Coronary artery (tissue), 2 donors: Measurements from ENCODE around the gene AKAP7.

Experiments used
- DNase-seq: peaks from one replicate; pipeline ENCODE4 v3.0.0-alpha.2; 2017; ENCODE audit warnings: low spot score
- H3K27ac ChIP-seq, 2 donors: fragments of 200-600 bp; sonication (generic); one replicate each; pipeline ENCODE4 v1.5.1; 2016 to 2019
- H3K4me3 ChIP-seq: fragments of 200-600 bp; sonication (generic); 2 replicates; pipeline ENCODE4 v1.5.1; 2016; ENCODE audit warnings: mild to moderate bottlenecking, moderate library complexity
- TF ChIP-seq, protein P1 (sequence below): fragments of 200-600 bp; sonication (generic); IDR thresholded peaks from one replicate; pipeline ENCODE4 v1.5.1; 2019; ENCODE audit warnings: antibody characterized with exemption

AKAP7 gene

DNA sequence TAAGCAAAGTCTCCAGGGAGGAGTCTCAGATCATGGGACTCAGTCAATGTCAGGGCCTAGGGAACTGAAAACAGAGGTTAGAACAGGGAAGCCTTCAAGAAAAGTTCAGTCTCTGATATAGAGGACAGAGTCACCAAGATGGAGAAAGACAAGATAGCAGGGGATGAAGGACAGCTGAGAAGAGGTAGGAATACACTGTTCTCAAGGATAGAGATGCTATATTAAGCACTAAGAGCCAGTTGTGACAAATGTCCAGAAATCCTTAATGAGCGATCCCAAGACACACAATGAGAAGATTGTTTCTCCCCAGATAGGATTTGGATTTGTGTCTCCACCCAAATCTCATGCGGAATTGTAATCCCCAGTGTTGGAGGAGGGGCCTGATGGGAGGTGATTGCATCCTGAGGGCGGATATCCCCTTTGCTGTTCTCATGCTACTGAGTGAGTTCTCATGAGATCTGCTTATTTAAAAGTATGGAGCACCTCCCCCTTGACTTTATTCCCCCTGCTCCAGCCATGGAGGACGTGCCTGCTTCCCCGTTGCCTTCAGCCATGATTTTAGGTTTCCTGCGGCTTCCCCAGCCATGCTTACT, 168.2 kb downstream of the AKAP7 start:
- DNase-seq: no peak
- TF ChIP-seq, protein P1, sequence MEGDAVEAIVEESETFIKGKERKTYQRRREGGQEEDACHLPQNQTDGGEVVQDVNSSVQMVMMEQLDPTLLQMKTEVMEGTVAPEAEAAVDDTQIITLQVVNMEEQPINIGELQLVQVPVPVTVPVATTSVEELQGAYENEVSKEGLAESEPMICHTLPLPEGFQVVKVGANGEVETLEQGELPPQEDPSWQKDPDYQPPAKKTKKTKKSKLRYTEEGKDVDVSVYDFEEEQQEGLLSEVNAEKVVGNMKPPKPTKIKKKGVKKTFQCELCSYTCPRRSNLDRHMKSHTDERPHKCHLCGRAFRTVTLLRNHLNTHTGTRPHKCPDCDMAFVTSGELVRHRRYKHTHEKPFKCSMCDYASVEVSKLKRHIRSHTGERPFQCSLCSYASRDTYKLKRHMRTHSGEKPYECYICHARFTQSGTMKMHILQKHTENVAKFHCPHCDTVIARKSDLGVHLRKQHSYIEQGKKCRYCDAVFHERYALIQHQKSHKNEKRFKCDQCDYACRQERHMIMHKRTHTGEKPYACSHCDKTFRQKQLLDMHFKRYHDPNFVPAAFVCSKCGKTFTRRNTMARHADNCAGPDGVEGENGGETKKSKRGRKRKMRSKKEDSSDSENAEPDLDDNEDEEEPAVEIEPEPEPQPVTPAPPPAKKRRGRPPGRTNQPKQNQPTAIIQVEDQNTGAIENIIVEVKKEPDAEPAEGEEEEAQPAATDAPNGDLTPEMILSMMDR: no peak
- Histone ChIP-seq H3K27ac (no peak overlapping the region), H3K4me3 (no peak overlapping the region)

DNA sequence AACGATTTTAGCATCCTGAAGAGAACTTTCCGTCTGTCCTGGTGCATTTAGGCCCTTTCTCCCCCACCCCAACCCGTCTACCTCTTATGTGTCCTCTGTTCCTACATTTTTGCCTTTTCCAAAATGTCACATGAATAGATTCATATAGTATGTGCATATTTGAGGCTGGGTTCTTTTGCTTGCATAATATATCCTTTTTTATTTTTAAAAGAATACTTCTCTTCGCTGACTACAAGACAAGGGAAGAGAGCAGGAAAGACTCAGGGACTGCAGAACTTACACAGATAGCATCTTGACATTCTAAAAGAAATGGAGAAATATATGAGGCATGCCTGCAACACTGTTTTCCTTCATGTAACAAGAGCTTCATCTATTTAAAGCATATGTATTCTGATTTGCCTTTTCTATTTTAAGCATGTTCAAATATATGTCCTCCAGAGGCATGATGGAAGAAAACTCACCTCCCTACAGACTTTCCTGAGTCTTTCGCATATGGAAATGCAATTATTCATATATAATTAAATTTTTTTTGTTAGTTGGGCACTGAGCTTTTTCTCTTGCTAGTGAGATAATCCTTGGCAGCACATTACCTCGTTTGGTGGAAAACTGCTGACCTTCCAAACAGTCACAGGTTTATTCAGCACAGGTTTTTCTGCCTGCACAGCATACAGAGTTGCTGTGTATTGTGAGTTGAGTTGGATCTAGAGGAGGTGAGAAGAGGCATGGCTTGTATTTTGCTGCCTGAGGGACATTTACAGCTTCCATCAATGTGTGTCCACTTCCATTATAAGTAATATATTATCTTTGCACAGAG, 170.0 kb downstream of the AKAP7 start:
- no peak for DNase-seq
- no peak overlapping the region for H3K4me3 ChIP-seq
- TF ChIP-seq, protein P1: no peak
- H3K27ac ChIP-seq: no peak overlapping the region

DNA sequence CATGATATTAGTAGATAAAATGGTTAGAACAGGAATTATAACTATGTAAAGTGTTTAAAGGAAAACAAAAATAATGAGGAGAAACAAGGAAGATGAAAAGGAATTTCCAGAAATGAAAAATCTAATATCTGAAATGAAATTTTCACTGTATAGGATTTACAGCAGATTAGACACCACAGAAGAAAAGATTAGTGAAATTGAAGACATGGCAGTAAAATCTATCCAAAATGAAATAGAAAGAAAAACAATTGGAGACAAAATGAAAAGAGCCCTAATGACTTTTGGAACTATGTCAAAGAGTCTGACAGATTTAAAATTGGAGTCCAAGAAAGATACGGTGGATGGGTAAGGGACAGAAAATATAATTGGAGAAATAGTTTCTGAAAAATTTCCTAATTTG, 174.2 kb downstream of the AKAP7 start:
- no peak for DNase-seq
- TF ChIP-seq, protein P1: no peak
- H3K27ac ChIP-seq: no peak overlapping the region
- H3K4me3 ChIP-seq: no peak overlapping the region

DNA sequence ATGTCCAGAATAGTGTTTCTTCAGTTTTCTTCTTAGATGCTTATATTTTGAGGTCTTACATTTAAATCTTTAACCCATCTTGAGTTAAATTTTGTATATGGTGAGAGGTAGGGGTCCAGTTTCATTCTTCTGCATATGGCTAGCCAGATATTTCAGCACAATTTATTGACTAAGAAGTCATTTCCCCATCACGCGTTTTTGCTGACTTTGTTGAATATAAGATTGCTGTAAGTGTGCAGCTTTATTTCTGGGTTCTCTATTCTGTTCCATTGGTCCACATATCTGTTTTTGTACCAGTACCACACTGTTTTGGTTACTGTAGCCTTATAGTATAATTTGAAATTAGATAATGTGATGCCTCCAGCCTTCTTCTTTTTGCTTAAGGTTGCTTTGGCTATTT, 179.6 kb downstream of the AKAP7 start:
- no peak overlapping the region for H3K27ac ChIP-seq
- no peak overlapping the region for H3K4me3 ChIP-seq
- no peak for DNase-seq
- TF ChIP-seq, protein P1: no peak

DNA sequence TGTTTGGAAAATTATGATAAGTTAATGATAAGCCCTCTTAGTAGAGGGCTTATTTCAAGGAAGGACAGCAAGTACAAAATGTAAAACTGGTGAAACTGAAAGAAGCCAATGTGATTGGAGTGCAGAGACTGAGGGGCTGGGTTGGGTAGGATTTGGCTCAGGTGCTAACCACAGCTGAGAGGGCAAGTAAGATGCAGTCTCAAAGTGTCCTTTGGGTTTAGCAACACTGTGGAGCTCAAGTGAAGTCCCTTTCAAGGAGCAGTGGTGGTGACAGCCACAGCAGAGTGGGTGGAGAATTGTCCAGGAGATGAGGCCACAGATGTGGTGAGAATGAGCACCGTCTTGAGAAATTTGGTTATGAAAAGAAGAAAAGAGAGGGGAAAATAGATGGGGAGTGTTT, 181.4 kb downstream of the AKAP7 start:
- Histone ChIP-seq H3K27ac (no peak overlapping the region), H3K4me3 (no peak overlapping the region)
- TF ChIP-seq, protein P1: no peak
- DNase-seq: no peak

DNA sequence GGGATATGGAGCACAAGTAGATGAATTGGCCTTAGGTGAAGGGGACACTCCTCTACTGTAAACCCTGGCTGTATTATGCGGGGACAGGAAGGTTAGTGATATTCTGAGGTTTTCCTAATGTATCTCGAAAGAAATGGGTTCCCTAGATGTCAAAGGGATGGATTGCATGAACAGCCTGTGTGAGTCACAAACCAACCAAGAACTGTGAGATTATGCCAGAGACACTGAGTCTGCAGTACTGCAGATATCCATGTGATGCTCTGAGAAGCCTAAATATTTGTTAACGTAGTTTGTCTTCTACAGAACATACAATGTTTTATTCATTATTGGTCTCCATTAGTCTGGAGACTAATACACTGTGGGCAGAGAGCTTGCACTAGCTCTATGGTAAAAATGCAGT, 182.2 kb downstream of the AKAP7 start:
- TF ChIP-seq, protein P1: no peak
- no peak for DNase-seq
- Histone ChIP-seq H3K4me3 (no peak overlapping the region), H3K27ac (no peak overlapping the region)

DNA sequence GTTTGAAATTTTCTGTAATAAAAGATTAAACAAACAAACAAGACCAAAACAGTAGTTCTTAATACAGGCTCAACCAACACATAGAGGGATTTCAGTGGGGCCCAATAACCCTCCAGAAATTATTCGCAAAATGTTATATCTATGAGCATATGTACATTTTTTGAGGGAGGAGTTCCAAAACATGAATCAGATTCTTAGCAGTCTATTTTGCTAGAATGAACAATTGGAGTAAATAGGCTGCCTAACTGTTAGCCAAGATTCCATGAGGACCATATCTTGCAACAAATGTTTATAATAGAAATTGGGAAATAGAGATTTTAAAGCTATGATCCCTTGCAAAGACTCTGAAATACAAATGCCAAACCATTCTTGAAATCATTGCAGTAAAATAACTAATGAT, 186.3 kb downstream of the AKAP7 start:
- Histone ChIP-seq H3K27ac (no peak overlapping the region), H3K4me3 (no peak overlapping the region)
- TF ChIP-seq, protein P1: no peak
- no peak for DNase-seq
